T-helper 1 cell treated with Interleukin-12 subunit alpha and Interleukin-12 subunit beta and Interleukin-4 antibody, amounts not matched to agents 30 μg/mL and 1 μg/mL, for 36 hours (primary cell): ENCODE measurements around the gene SWT1.

Experiments
- H3K27ac Mint-ChIP-seq: one replicate; pipeline ENCODE4 v1.8.0; 2021; ENCODE audit warnings: mild to moderate bottlenecking, mixed read lengths
- H3K27me3 Mint-ChIP-seq: one replicate; pipeline ENCODE4 v1.8.0; 2021; ENCODE audit warnings: low read depth, mixed read lengths
- H3K36me3 Mint-ChIP-seq: one replicate; pipeline ENCODE4 v1.8.0; 2021; ENCODE audit warnings: low read depth, mixed read lengths
- H3K4me1 Mint-ChIP-seq: one replicate; pipeline ENCODE4 v1.8.0; 2021; ENCODE audit warnings: low read depth, mixed read lengths
- H3K4me3 Mint-ChIP-seq: one replicate; pipeline ENCODE4 v1.8.0; 2021; ENCODE audit warnings: mild to moderate bottlenecking, moderate library complexity, mixed read lengths
- H3K9me3 Mint-ChIP-seq: one replicate; pipeline ENCODE4 v1.8.0; 2021; ENCODE audit warnings: mixed read lengths

The SWT1 gene

GRCh38 chr1:185279571-185279970 is 122.6 kb downstream of the SWT1 start:
- Mint-ChIP-seq H3K27ac (no peak overlapping the region), H3K4me3 (no peak overlapping the region), H3K9me3 (no peaks in the 10 kb centered on the region), H3K4me1 (peaks cover 23% of the 10 kb centered on the region), H3K27me3 (no peaks in the 10 kb centered on the region), H3K36me3 (peaks cover 11% of the 10 kb centered on the region)

- Mint-ChIP-seq H3K27me3 (no peaks in the 10 kb centered on the region), H3K4me3 (no peak overlapping the region), H3K4me1 (peaks cover 27% of the 10 kb centered on the region), H3K36me3 (peaks cover 11% of the 10 kb centered on the region), H3K27ac (peak overlapping the region; percentile 4), H3K9me3 (no peaks in the 10 kb centered on the region)
Observed at GRCh38 chr1:185280589-185280988, 123.6 kb downstream of the SWT1 start.

- Mint-ChIP-seq H3K27ac (peak overlapping the region; percentile 84), H3K4me1 (peaks cover 27% of the 10 kb centered on the region), H3K9me3 (no peaks in the 10 kb centered on the region), H3K27me3 (no peaks in the 10 kb centered on the region), H3K4me3 (peak overlapping the region; percentile 56), H3K36me3 (peaks cover 11% of the 10 kb centered on the region)
Observed at GRCh38 chr1:185281245-185281644, 124.3 kb downstream of the SWT1 start.

GRCh38 chr1:185284116-185284515 is 127.1 kb downstream of the SWT1 start:
- no peaks in the 10 kb centered on the region for H3K9me3 Mint-ChIP-seq
- H3K4me1 Mint-ChIP-seq: peaks cover 30% of the 10 kb centered on the region
- H3K27ac Mint-ChIP-seq: no peak overlapping the region
- peaks cover 20% of the 10 kb centered on the region for H3K36me3 Mint-ChIP-seq
- H3K27me3 Mint-ChIP-seq: no peaks in the 10 kb centered on the region
- no peak overlapping the region for H3K4me3 Mint-ChIP-seq

DNA sequence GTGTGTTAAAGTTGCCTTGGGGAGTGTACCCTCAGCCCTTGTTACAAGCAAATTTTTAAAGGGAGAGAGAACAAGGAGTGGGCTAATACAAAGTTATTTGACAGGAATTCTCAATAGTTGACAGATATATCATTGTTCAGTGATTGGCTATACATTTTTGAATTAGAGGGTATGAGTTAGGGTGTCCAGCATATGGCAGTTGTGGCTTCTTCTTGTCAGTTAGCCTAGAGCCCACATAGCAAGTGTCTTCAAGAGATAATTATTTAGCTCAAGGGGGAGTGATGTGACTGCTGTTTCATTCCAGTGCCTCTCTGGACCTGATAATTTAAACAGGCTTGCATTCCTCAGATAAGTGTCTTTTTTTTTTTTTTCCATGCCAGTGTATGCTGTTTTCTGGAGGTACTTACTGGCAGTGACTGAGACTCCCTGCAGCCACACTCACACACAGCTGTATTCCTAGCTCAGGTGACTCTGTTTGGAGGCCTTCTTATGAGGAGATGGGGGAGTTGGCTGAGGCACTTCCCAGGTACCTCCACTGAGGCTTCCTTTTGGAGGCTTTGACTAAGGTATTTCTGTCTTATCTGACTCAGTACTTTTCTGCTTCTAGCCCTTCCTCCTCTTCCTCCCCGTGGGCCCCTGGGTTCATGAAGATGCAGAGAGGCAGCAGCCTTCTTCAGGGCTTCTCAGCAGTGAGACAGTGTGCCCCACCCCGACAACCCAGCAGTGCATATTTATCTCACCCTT is 127.7 kb downstream of the SWT1 start:
- Mint-ChIP-seq H3K27me3 (no peaks in the 10 kb centered on the region), H3K9me3 (peaks cover 4% of the 10 kb centered on the region), H3K4me1 (peaks cover 32% of the 10 kb centered on the region), H3K36me3 (peaks cover 24% of the 10 kb centered on the region), H3K4me3 (no peak overlapping the region), H3K27ac (no peak overlapping the region)

GRCh38 chr1:185287451-185287850 is 130.5 kb downstream of the SWT1 start:
- Mint-ChIP-seq H3K27ac (no peak overlapping the region), H3K4me1 (peaks cover 14% of the 10 kb centered on the region), H3K4me3 (no peak overlapping the region), H3K36me3 (peaks cover 26% of the 10 kb centered on the region), H3K9me3 (peaks cover 5% of the 10 kb centered on the region), H3K27me3 (no peaks in the 10 kb centered on the region)

GRCh38 chr1:185288435-185288834 is 131.5 kb downstream of the SWT1 start:
- Mint-ChIP-seq H3K9me3 (peaks cover 5% of the 10 kb centered on the region), H3K4me3 (no peak overlapping the region), H3K27ac (peak overlapping the region; percentile 32), H3K4me1 (peaks cover 14% of the 10 kb centered on the region), H3K27me3 (no peaks in the 10 kb centered on the region), H3K36me3 (peaks cover 32% of the 10 kb centered on the region)

DNA sequence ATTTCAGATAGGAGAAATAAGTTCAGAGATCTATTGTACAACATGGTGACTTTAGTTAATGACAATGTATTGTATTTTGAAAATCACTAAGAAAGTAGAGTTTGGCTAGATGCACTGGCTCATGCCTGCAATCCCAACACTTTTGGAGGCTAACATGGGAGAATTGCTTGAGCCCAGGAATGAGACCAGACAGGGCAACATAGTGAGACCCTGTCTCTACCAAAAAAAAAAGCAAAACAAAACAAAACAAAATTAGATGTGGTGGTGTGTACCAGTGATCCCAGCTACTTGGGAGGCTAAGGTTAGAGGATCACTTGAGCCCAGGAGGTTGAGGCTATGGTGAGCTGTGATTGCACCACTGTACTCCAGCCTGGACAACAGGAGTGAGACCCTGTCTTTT is 132.9 kb downstream of the SWT1 start:
- H3K9me3 Mint-ChIP-seq: peaks cover 5% of the 10 kb centered on the region
- no peaks in the 10 kb centered on the region for H3K27me3 Mint-ChIP-seq
- H3K27ac Mint-ChIP-seq: no peak overlapping the region
- peaks cover 44% of the 10 kb centered on the region for H3K36me3 Mint-ChIP-seq
- H3K4me1 Mint-ChIP-seq: peaks cover 12% of the 10 kb centered on the region
- no peak overlapping the region for H3K4me3 Mint-ChIP-seq

DNA sequence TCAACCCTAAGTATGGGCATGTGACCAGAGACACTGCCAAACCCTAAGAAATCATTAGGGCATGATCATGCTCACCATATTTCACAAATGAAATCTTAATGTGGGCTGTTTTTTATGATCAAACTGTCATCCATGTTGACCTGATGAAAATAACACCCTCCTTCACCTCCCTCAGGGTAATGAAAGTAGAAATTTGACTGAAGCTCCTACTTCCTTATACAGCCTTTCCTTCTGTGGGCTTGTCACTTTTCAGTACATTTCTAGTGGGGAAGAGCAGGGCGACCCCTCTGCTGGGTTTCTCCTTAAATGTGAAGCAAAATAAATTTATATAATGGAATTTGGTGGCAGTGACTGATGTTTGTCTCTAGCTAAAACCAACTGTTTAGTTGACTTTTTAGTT is 134.2 kb downstream of the SWT1 start:
- peaks cover 56% of the 10 kb centered on the region for H3K36me3 Mint-ChIP-seq
- peaks cover 10% of the 10 kb centered on the region for H3K4me1 Mint-ChIP-seq
- peak overlapping the region; percentile 19 for H3K27ac Mint-ChIP-seq

GRCh38 chr1:185291652-185292051 is 134.7 kb downstream of the SWT1 start:
- H3K36me3 Mint-ChIP-seq: peaks cover 60% of the 10 kb centered on the region
- H3K4me3 Mint-ChIP-seq: no peak overlapping the region
- peaks cover 10% of the 10 kb centered on the region for H3K4me1 Mint-ChIP-seq
- H3K27ac Mint-ChIP-seq: no peak overlapping the region
- H3K9me3 Mint-ChIP-seq: peaks cover 5% of the 10 kb centered on the region
- no peaks in the 10 kb centered on the region for H3K27me3 Mint-ChIP-seq

More for the DNA sequence above, 134.2 kb downstream of the SWT1 start:
- peaks cover 5% of the 10 kb centered on the region for H3K9me3 Mint-ChIP-seq
- H3K27me3 Mint-ChIP-seq: no peaks in the 10 kb centered on the region
- no peak overlapping the region for H3K4me3 Mint-ChIP-seq

DNA sequence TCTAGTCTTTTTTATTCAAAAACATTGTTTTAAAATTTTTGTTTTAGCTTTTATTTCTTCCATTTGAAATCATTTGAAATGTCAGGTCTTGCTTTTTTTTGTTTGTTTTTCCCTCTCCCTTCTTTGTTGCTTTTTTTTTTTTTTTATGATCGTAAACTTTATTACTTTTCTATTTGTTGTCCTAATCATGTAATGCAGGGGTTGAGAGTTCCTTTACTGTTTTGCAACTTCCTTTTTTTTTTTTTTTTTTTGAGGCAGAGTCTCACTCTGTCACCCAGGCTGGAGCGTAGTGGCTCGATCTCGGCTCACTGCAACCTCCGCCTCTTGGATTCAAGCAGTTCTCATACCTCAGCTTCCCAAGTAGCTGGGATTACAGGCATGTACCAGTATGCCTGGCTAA is 135.3 kb downstream of the SWT1 start:
- H3K9me3 Mint-ChIP-seq: peaks cover 5% of the 10 kb centered on the region
- H3K27ac Mint-ChIP-seq: peak overlapping the region; percentile 49
- H3K4me3 Mint-ChIP-seq: no peak overlapping the region

GRCh38 chr1:185293967-185294542 is 137.1 kb downstream of the SWT1 start:
- no peak overlapping the region for H3K4me3 Mint-ChIP-seq
- no peaks in the 10 kb centered on the region for H3K27me3 Mint-ChIP-seq
- peaks cover 63% of the 10 kb centered on the region for H3K36me3 Mint-ChIP-seq
- peaks cover 5% of the 10 kb centered on the region for H3K9me3 Mint-ChIP-seq
- peaks cover 14% of the 10 kb centered on the region for H3K4me1 Mint-ChIP-seq
- H3K27ac Mint-ChIP-seq: peak overlapping the region; percentile 15

More for the DNA sequence above, 135.3 kb downstream of the SWT1 start:
- Mint-ChIP-seq H3K36me3 (peaks cover 60% of the 10 kb centered on the region), H3K4me1 (peaks cover 10% of the 10 kb centered on the region), H3K27me3 (no peaks in the 10 kb centered on the region)

- peaks cover 11% of the 10 kb centered on the region for H3K4me1 Mint-ChIP-seq
- H3K9me3 Mint-ChIP-seq: no peaks in the 10 kb centered on the region
- no peaks in the 10 kb centered on the region for H3K27me3 Mint-ChIP-seq
- no peak overlapping the region for H3K4me3 Mint-ChIP-seq
- peaks cover 61% of the 10 kb centered on the region for H3K36me3 Mint-ChIP-seq
- H3K27ac Mint-ChIP-seq: no peak overlapping the region
Observed at GRCh38 chr1:185295091-185295490, 138.1 kb downstream of the SWT1 start.

DNA sequence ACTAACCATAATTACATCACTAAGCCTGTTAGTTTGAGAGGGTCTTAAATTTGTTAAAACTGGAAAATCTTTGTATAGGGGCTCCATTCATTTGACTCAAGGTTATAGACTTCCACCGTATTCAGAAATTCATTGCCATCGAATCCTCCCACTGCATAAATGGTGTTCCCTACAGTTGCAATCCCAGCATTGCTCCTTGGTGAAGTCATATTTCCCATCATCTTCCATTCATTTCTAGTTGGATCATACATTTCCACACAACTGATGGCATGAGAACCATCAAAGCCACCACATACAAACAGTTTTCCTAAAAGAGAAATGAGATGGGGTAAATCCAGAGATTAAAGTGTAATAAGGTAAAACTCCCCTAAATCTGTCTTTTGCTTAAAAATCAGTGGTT is 141.0 kb downstream of the SWT1 start:
- H3K27me3 Mint-ChIP-seq: no peaks in the 10 kb centered on the region
- peaks cover 15% of the 10 kb centered on the region for H3K4me1 Mint-ChIP-seq
- no peak overlapping the region for H3K27ac Mint-ChIP-seq
- H3K4me3 Mint-ChIP-seq: no peak overlapping the region
- H3K9me3 Mint-ChIP-seq: no peaks in the 10 kb centered on the region
- peaks cover 62% of the 10 kb centered on the region for H3K36me3 Mint-ChIP-seq

GRCh38 chr1:185300152-185300551 is 143.2 kb downstream of the SWT1 start:
- H3K9me3 Mint-ChIP-seq: no peaks in the 10 kb centered on the region
- no peaks in the 10 kb centered on the region for H3K27me3 Mint-ChIP-seq
- H3K27ac Mint-ChIP-seq: no peak overlapping the region
- no peak overlapping the region for H3K4me3 Mint-ChIP-seq
- peaks cover 63% of the 10 kb centered on the region for H3K36me3 Mint-ChIP-seq
- peaks cover 23% of the 10 kb centered on the region for H3K4me1 Mint-ChIP-seq
